GM13976 (cell line): Measurements from ENCODE around the gene LGALS9.
"Not testable (repeated sequence)": the region's sequence is repeated elsewhere in the genome, so short reads cannot be mapped to it uniquely, and the experiment has no call there.

ENCODE experiments used
- DNase-seq: peaks from one replicate; pipeline ENCODE4 v3.0.0; 2012; ENCODE audit warnings: low spot score
- CTCF ChIP-seq: IDR thresholded peaks from 2 replicates; pipeline ENCODE4 v1.5.1; 2012; ENCODE audit warnings: borderline replicate concordance, mild to moderate bottlenecking; ENCODE audit not compliant: insufficient read depth; ENCODE audit errors: extremely low read depth, missing control alignments, control extremely low read depth
- in situ Hi-C: fragments of 300-500 bp; cut with MboI; formaldehyde crosslinking; loops from one replicate; pipeline ENCODE4 v1.12.0; 2022; ENCODE audit warnings: low sequenced_read_pairs, mixed read lengths, inconsistent platforms; ENCODE audit not compliant: unreplicated experiment

LGALS9 gene

GRCh38 chr17:27644586-27644985 is 13.6 kb downstream of the LGALS9 start:
- in situ Hi-C loops: no loop called here
- no peak for TF ChIP-seq CTCF
- DNase-seq: no peak

GRCh38 chr17:27645621-27646020 is 14.6 kb downstream of the LGALS9 start:
- in situ Hi-C loops, DNase-seq: not testable (repeated sequence)

- TF ChIP-seq CTCF: no peak
- in situ Hi-C loops: no loop called here
- DNase-seq: no peak
Observed at GRCh38 chr17:27646232-27646631, 15.2 kb downstream of the LGALS9 start.

GRCh38 chr17:27647765-27648164 is 16.8 kb downstream of the LGALS9 start:
- no peak for TF ChIP-seq CTCF
- DNase-seq: no peak
- in situ Hi-C loops: no loop called here

- DNase-seq, in situ Hi-C loops: not testable (repeated sequence)
Observed at GRCh38 chr17:27649111-27649571, 18.2 kb downstream of the LGALS9 start.

GRCh38 chr17:27649929-27650328 is 18.9 kb downstream of the LGALS9 start:
- no peak for TF ChIP-seq CTCF
- no peak for DNase-seq
- in situ Hi-C loops: loop anchor here (10.0 kb wide), 2 partner anchors 45 to 95 kb away; no protein-coding TSS in a partner anchor

- TF ChIP-seq CTCF: no peak
- in situ Hi-C loops: loop anchor here (10.0 kb wide), 2 partner anchors 46 to 94 kb away; no protein-coding TSS in a partner anchor
- no peak for DNase-seq
Observed at GRCh38 chr17:27650836-27651235, 19.8 kb downstream of the LGALS9 start.
